HG02852 (cell line): ENCODE measurements around the gene C2orf69.

Experiments
- ATAC-seq: cut with Tn5 transposase; IDR thresholded peaks from one replicate; pipeline ENCODE4 v1.9.1; 2021; ENCODE audit warnings: mild to moderate bottlenecking, moderate library complexity; ENCODE audit not compliant: unreplicated experiment

The C2orf69 gene

DNA sequence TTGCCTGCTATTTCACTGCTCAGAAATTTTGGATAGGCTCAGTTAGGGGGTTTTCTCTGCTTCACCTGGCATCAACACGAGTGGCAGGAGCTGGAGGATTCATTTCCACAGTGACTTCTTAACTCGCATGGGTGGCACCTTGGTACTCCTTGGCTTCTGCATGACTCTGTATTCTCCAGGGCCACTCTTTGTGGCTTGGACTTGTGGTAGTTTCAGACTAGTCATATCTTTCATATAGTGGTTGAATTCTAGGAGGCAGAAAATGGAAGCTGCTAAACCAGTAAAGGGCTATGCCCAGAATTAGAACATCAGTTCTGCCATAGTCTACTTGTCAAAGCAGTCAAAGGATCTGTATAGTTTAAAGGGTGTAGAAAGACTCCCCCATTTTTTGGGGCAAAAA is 51.1 kb downstream of the C2orf69 start:
- no peak for ATAC-seq

DNA sequence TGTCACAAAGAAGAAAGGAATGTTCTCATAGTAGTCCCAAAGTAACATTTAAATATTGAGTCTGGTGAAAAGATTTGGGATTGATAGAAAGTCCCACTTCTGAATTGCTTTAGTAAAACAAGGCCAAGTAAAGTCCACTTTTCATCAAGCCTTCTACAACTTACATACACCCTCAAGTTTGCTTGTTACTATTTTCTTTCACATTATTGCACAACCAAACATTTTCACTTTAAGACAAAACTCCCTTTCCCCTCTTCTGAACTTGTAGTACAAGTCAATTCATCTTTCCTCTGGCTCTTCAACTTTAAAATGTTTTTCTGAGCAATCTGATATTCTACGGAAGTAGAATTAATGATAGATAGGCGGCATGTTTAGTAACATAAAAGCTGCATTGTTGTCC is 55.3 kb downstream of the C2orf69 start:
- ATAC-seq: no peak

DNA sequence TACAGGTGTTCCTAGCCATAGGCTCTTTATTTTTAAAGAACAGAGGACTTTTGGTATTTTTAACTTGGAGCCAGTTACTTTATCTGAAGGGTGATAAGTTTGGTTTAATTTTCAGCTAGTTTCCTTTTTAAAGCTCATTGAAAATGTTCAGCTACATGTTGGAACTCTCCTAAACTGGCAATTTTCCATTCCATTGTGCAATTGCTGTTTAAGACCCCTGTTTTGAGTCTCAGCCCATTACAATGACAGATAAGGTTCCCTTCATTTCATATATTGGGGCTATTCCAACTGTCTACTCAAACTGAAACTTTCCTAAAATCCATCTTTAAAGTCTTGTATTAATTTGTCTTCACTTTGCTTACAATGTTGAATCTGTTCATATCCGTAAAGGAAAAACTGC is 55.9 kb downstream of the C2orf69 start:
- no peak for ATAC-seq

DNA sequence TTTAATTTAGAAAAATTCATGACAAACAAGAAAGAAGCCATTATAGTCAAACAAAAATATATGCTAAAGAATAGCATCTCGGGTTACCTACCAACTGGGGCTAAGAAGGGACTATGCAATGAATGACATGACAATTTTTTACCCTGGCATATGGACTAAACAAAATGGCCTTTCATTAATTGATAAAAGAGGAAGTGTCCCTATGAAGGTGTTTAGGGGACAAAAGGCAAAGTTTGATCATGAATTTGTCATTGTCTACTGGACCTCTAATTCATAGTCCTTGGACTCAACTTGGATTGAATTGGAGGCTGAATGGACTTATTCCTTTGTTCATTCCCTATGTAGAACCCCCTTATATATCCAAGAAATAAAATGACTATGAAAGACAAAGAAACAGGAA is 57.0 kb downstream of the C2orf69 start:
- no peak for ATAC-seq

DNA sequence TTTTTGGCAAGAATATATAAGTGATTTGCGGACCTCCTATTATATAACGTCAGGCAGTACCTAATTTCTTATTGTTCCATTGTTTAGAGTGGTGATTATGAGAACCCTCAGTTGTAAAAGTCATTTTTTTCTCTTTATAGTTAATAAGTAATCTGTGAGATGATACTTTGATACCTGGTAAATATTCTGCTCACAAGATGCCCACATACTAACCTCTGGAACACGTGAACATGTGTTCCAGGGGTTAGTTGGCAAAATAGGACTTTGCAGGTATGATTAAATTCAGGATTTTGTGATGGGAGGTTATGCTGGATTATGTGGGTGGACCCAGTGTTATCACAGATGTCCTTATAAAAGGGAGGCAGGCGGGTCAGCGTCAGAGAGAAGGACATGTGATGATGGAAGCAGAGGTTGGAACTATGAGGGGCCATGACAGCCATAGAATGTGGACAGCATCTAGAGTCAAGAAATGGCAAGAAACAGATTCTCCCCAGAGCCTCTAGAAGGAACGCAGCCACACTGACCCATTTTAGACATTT is 61.1 kb downstream of the C2orf69 start:
- ATAC-seq: no peak

DNA sequence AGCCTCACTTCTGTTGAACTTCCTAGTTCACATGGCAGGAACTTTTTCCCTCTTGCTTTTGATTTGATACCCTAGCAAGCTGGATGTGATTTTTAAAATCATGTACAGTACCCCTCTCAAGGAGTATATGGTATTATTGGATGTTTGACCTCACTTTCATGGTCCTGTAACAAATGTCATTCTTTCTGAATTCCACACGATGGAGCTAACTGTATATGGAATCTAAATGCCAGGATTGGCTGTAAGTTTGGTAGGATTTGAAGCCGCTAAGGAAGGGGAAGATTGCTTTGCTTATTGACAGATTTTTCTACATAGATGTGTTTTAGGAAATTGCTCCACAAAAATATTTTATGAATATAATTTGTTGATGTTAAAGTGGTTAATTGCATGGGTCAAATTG is 62.6 kb downstream of the C2orf69 start:
- ATAC-seq: no peak

DNA sequence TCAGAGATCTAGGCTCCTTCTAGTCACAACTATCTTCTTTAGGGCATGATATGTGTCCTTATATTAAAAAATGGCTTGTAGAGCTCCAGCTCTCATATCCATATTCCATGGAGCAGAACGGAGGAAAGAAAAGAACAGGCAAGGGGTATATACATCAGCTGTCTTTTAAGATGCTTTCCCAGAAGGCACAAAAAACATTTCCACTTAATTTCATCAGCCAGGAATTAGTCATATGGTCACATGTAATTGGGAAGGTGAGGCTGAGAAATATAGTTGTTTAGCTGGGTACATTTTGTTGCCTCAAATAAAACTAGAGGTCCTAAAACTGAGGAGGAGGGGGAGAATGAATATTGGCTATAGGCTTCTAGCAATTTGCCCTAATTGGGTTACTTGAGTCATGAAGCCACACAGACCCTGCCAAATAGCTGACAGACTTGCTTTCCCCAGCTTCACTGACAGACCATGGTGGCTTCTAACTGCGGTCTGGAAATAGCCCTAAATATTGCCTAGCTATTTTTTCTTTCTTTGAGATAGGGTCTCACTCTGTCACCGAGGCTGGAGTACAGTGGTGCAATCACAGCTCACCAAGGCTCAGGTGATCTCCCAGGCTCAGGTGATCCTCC is 64.3 kb downstream of the C2orf69 start:
- no peak for ATAC-seq
